H1 (cell line): ENCODE measurements around the gene RGS3. TPM values are rescaled to one million over a fixed set of nuclear protein-coding genes. Genes with fewer than 3 reads are reported as not detected.

Experiments used
- ATF2 ChIP-seq: IDR thresholded peaks from 2 replicates; pipeline ENCODE4 v1.6.1; 2012; ENCODE audit warnings: low read length, inconsistent platforms
- CBX5 ChIP-seq: fragments of 300-800, 300-1000 bp; sonication (generic); IDR thresholded peaks from 2 replicates; pipeline ENCODE4 v1.7.1; 2016; ENCODE audit warnings: antibody characterized with exemption, low read length, low read depth
- GABPA ChIP-seq: IDR thresholded peaks from 2 replicates; pipeline ENCODE4 v1.6.1; 2011; ENCODE audit warnings: mild to moderate bottlenecking, low read length, moderate library complexity, borderline replicate concordance; ENCODE audit not compliant: insufficient read depth
- PHF8 ChIP-seq: fragments of 200-600 bp; sonication (generic); conservative IDR thresholded peaks from 2 replicates; pipeline ENCODE4 v1.7.1; 2012; ENCODE audit warnings: low read depth, mild to moderate bottlenecking, inconsistent platforms, low read length, moderate library complexity
- SUZ12 ChIP-seq: fragments of 200-600 bp; sonication (generic); IDR thresholded peaks from 2 replicates; pipeline ENCODE4 v1.6.1; 2012; ENCODE audit warnings: mild to moderate bottlenecking, inconsistent platforms, low read length, moderate library complexity, mixed read lengths
- TEAD4 ChIP-seq: IDR thresholded peaks from 2 replicates; pipeline ENCODE4 v1.6.1; 2012; ENCODE audit warnings: low read depth, low read length, inconsistent platforms, mixed read lengths
- polyA plus RNA-seq, 7 experiments: library from polyadenylated mRNA; depleted of rRNA in 3 of 7; stranded (reverse) in 5 of 7; unstranded in 2 of 7; fragments of >200 nt in 5 of 7; fragments of 200-250 nt in 2 of 7; gene quantifications; 1 replicate in 5 of 7; 2 replicates in 1 of 7; 4 replicates in 1 of 7; pipeline versions ENCODE4 v1.2.1 to v1.2.3, GENCODE V29; 2011 to 2013; ENCODE audit warnings: missing spikeins in 2 of 7, mixed read lengths in 2 of 7
- total RNA-seq: library from RNA; stranded (reverse); fragmentation: NEBNext Ultra II Directional; extraction: Animal tissue kit (Norgen Biotek cat#: 25700); gene quantifications from 2 replicates; pipeline ENCODE4 v1.2.1, GENCODE V29; 2021

The RGS3 gene
- total and polyA plus RNA-seq, 2 of the 8 experiments (the other 6 are each of a cell fraction or from before 2014, with no cell fraction given) = 12.6 to 18.2 TPM

- TF ChIP-seq GABPA (no peak), PHF8 (no peak), SUZ12 (no peak), CBX5 (no peak), TEAD4 (no peak), ATF2 (no peak)
- TF ChIP-seq, all 59 proteins: peak for 0
Observed at GRCh38 chr9:113485761-113486115, 22.2 kb downstream of the RGS3 start (continued).
